ENCODE measurements around the gene HAUS6.
"Not testable (repeated sequence)": the region's sequence is repeated elsewhere in the genome, so short reads cannot be mapped to it uniquely, and the experiment has no call there.

The HAUS6 gene

GRCh38 chr9:19032406-19032805 is 70.3 kb downstream of the HAUS6 start:
- DNase-seq, result no peak

GRCh38 chr9:19030899-19031298 is 71.8 kb downstream of the HAUS6 start:
- DNase-seq, result peak; percentile 4

DNA sequence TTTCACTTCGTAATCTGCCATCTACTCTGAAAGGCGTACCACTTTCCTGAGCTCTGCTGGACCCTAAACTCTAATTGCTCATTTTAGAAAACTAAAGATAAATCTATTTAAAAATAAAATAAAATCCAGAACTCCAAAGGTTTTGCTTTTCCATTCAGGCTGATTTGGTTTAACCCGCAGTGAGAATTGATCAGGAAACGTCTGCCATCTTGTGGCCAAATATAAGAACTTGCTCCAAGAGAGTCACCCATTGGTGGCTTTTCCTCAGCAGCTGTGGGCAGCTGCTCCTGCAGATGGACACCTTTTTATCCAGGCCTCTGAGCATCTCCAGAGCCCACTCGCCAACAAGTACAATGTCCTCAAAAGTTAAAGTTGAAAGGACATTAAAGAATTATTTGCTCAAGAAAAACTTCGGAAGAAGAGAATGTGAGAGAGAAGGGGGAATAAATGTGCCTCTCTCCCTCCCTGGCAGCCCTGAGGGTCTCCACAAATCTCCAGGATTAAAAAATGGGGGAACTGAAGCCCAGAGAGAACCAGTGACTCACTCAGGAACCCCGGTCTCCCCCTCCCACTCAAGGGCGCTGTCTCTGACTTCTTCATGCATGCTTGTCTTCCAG is 73.8 kb downstream of the HAUS6 start:
- DNase-seq, result peak; percentile 54

DNA sequence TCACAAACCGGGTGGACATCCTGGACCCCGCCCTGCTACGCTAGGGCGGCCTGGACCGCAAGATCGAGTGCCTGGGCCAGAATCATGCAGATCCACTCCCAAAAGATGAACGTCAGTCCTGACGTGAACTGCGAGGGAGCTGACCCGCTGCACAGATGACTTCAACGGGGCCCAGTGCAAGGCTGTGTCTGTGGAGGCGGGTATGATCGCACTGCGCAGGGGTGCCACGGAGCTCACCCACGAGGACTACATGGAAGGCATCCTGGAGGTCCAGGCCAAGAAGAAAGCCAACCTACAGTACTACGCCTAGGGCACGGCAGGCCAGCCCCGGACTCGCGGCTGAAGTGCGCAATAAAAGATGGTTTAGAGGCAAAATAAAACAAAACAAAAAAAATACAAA is 74.9 kb downstream of the HAUS6 start:
- no peak for DNase-seq

- no peak for DNase-seq
Measured at GRCh38 chr9:19026375-19026774, 76.3 kb downstream of the HAUS6 start.

GRCh38 chr9:19023078-19023477 is 79.6 kb downstream of the HAUS6 start:
- no peak for DNase-seq

DNA sequence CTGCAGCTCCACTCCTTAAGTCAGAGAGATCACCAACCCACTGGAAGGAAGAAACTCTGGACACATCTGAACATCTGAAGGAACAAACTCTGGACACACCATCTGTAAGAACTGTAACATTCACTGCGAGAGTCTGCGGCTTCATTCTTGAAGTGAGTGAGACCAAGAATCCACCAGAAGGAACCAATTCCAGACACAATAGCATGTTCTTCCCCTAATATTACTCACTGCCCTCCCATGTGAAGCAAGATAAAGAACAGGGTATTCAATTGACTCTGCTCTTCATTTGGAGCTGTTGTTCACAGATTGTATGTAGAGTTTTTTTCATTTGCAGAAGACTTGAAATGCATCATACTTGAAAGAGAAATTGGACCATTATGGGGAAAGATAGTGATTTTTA is 80.5 kb downstream of the HAUS6 start:
- DNase-seq, result no peak

DNA sequence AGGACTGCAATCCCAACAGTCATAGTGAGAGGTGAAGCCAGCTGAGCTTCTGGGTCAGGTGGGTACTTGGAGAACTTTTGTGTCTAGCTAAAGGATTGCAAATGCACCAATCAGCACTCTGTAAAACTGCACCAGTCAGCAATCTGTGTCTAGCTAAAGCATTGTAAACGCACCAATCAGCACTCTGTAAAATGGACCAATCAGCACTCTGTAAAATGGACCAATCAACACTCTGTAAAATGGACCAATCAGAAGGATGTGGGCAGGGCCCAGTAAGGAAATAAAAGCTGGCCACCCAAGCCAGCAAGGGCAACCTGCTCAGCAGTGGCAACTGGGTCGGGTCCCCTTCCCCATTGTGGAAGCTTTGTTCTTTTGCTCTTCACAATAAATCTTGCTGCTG is 81.1 kb downstream of the HAUS6 start:
- DNase-seq, result not testable (repeated sequence)

GRCh38 chr9:19020886-19021455 is 81.7 kb downstream of the HAUS6 start:
- no peak for DNase-seq

- no peak for DNase-seq
Measured at GRCh38 chr9:19018201-19018600, 84.5 kb downstream of the HAUS6 start.

DNA sequence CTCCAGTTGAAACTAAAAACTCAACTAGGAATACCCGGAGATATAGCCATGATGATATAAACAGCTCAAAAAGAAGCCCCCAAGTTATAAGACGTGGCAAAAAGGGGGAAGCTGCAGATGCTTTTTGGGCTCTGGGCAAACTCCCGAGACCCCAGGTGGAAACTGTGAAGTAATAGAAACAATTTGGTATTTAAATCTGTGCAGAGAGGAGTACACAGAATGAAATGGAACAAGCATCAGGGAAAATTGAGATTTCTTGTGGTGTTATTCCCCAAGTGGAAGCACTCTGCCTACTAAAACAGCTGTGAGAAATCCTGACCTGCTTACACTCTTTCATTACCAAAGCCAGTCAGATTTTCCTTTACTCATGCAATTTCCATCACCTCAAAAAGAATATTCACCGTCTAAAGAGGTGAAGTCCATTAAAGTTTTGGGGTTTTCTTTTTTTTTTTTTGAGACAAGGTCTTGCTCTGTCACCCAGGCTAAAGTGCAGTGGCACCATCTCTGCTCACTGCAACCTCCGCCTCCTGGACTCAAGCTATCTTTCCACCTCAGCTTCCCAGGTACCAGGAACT is 93.2 kb downstream of the HAUS6 start:
- no peak for DNase-seq

All from inflammatory macrophage treated with lipopolysaccharide for 4 hours (primary cell).